Measurements from ENCODE around the gene RPS3. TPM values are rescaled to one million over a fixed set of nuclear protein-coding genes. Genes with fewer than 3 reads are reported as not detected.

The RPS3 gene
- polyA plus RNA-seq, 1 donor (not counting 4 experiments of a cell fraction or from before 2014, with no cell fraction given), result 3,843 TPM

DNA sequence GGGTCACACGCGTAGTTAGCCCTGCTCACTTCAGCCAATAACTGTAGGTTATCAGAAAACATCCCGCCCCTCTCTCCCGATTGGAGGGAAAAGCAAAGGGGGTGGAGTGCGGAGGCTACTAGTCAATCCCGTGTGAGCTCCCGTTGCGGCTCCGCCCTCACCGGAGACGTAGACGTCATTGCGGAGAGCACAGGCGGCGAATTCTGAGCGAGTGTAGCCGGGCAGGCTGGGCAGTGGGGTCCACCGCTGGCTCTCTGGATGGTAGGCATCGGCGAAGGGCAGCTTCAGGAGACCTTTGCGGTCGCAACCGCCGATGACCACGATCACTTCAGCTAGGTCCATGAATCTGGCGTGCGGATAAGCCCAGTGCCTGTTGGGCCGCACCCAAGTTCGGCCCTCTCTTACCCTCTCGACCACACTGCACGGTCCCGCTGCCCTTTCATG, 29.0 kb downstream of the RPS3 start:
- H2AFZ ChIP-seq (ENCODE audit: control insufficient read depth, low read length), result no peak overlapping the region
- dilution Hi-C loops (cut with MboI; ENCODE audit: extremely low pct_ligation_motif_present, low sequenced_read_pairs), result no loop called here
- no peak overlapping the region for H3K4me3 ChIP-seq (ENCODE audit: control insufficient read depth in 2 of 3, extremely low read depth in 1 of 3, insufficient read depth in 2 of 3, low read depth in 1 of 3, low read length in 3 of 3)
- H3K9ac ChIP-seq (ENCODE audit: control insufficient read depth, extremely low read depth, insufficient read depth, low read length), result no peak overlapping the region
- no peaks in the 10 kb centered on the region for H3K9me1 ChIP-seq (ENCODE audit: control insufficient read depth, extremely low read depth, insufficient read depth, low read length)
- peaks cover 47% of the 10 kb centered on the region for H3K27me3 ChIP-seq (ENCODE audit: control insufficient read depth, extremely low read depth, insufficient read depth, low read length)
- no peaks in the 10 kb centered on the region for H4K20me1 ChIP-seq (ENCODE audit: control insufficient read depth, extremely low read depth, insufficient read depth, low read length)
- peaks cover 6% of the 10 kb centered on the region for H3K9me3 ChIP-seq (ENCODE audit: control insufficient read depth, low read depth, low read length)
- FAIRE-seq (no peak), DNase-seq (ENCODE audit: low read depth, low spot score) (no peak)
- TF ChIP-seq, protein P1, sequence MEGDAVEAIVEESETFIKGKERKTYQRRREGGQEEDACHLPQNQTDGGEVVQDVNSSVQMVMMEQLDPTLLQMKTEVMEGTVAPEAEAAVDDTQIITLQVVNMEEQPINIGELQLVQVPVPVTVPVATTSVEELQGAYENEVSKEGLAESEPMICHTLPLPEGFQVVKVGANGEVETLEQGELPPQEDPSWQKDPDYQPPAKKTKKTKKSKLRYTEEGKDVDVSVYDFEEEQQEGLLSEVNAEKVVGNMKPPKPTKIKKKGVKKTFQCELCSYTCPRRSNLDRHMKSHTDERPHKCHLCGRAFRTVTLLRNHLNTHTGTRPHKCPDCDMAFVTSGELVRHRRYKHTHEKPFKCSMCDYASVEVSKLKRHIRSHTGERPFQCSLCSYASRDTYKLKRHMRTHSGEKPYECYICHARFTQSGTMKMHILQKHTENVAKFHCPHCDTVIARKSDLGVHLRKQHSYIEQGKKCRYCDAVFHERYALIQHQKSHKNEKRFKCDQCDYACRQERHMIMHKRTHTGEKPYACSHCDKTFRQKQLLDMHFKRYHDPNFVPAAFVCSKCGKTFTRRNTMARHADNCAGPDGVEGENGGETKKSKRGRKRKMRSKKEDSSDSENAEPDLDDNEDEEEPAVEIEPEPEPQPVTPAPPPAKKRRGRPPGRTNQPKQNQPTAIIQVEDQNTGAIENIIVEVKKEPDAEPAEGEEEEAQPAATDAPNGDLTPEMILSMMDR (optimal IDR thresholded peaks at IDR 0.05 in 1 of 3, IDR thresholded peaks at IDR 0.05 in 1 of 3, conservative IDR thresholded peaks at IDR 0.05 in 1 of 3; ENCODE audit: extremely low read depth in 1 of 3, insufficient read depth in 2 of 3, low read length in 3 of 3), result no peak
- no peak for TF ChIP-seq EZH2 (IDR thresholded peaks at IDR 0.05; ENCODE audit: low read length)
- H3K36me3 ChIP-seq (ENCODE audit: control insufficient read depth in 2 of 2, extremely low read depth in 1 of 2, insufficient read depth in 2 of 2, low read length in 2 of 2), result peaks cover 0 to 2% of the 10 kb centered on the region in 2 experiments
- no peaks in the 10 kb centered on the region for H3K4me1 ChIP-seq (ENCODE audit: control insufficient read depth, extremely low read depth, insufficient read depth, low read length)
- no peak overlapping the region for H3K27ac ChIP-seq (ENCODE audit: control insufficient read depth, insufficient read depth, low read length)
- no peaks in the 10 kb centered on the region for H3K79me2 ChIP-seq (ENCODE audit: control insufficient read depth, insufficient read depth, low read length)
- no peak overlapping the region for H3K4me2 ChIP-seq (ENCODE audit: control insufficient read depth, extremely low read depth, insufficient read depth, low read depth, low read length)

DNA sequence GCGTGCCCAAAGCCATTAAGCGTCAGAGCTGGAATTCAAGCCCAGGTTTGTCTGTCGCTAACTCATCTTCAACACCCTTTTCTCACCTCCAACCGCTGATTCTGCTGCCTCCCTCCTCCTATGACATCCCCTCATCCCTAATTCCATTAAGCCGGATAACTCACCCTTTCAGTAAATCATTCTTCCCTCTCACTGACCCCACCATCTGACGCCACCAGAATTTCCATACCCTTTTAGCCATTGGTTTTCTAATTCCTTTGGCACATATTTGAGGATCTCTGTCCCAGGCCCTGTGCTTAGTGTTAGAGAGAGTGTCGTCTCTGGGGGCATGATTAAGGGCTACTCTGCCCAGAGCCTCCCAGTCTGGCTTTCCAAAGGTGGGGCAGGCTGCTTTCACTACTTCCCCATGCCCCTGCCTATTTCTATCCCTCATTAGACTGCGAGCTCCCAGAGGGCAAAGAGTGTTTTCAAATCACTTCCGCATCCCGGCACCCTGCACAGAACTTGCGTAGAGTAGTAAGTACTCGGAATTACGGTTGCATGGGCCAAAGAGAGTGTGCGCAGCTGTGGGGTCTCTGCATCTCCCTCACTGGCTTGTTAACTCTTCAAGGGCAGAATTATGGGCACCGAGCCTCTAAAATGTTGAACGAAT, 29.8 kb downstream of the RPS3 start:
- dilution Hi-C loops (cut with MboI; ENCODE audit: extremely low pct_ligation_motif_present, low sequenced_read_pairs), result no loop called here

More for the DNA sequence above, 29.8 kb downstream of the RPS3 start:
- Histone ChIP-seq H3K79me2 (ENCODE audit: control insufficient read depth, insufficient read depth, low read length) (no peaks in the 10 kb centered on the region), H3K27ac (ENCODE audit: control insufficient read depth, insufficient read depth, low read length) (no peak overlapping the region), H3K9me3 (ENCODE audit: control insufficient read depth, low read depth, low read length) (peaks cover 6% of the 10 kb centered on the region), H2AFZ (ENCODE audit: control insufficient read depth, low read length) (no peak overlapping the region), H3K4me2 (ENCODE audit: control insufficient read depth, extremely low read depth, insufficient read depth, low read depth, low read length) (no peak overlapping the region), H3K27me3 (ENCODE audit: control insufficient read depth, extremely low read depth, insufficient read depth, low read length) (peaks cover 53% of the 10 kb centered on the region), H4K20me1 (ENCODE audit: control insufficient read depth, extremely low read depth, insufficient read depth, low read length) (no peaks in the 10 kb centered on the region), H3K9me1 (ENCODE audit: control insufficient read depth, extremely low read depth, insufficient read depth, low read length) (no peaks in the 10 kb centered on the region), H3K9ac (ENCODE audit: control insufficient read depth, extremely low read depth, insufficient read depth, low read length) (no peak overlapping the region), H3K4me3 (ENCODE audit: control insufficient read depth in 2 of 3, extremely low read depth in 1 of 3, insufficient read depth in 2 of 3, low read depth in 1 of 3, low read length in 3 of 3) (no peak overlapping the region), H3K36me3 (ENCODE audit: control insufficient read depth in 2 of 2, extremely low read depth in 1 of 2, insufficient read depth in 2 of 2, low read length in 2 of 2) (no peaks in the 10 kb centered on the region), H3K4me1 (ENCODE audit: control insufficient read depth, extremely low read depth, insufficient read depth, low read length) (no peaks in the 10 kb centered on the region)
- no peak for FAIRE-seq
- no peak for DNase-seq (ENCODE audit: low read depth, low spot score)
- TF ChIP-seq, protein P1 (optimal IDR thresholded peaks at IDR 0.05 in 1 of 3, IDR thresholded peaks at IDR 0.05 in 1 of 3, conservative IDR thresholded peaks at IDR 0.05 in 1 of 3; ENCODE audit: extremely low read depth in 1 of 3, insufficient read depth in 2 of 3, low read length in 3 of 3), result no peak
- no peak for TF ChIP-seq EZH2 (IDR thresholded peaks at IDR 0.05; ENCODE audit: low read length)
